Heart right ventricle (tissue), 16 donors: ENCODE results near the gene LAMC2. TPM values are rescaled to one million over a fixed set of nuclear protein-coding genes. Genes with fewer than 3 reads are reported as not detected.

Experiments
- ATAC-seq, 8 donors: fragments of 200-7000 bp; cut with Tn5 transposase; one replicate each; pipeline ENCODE4 v1.9.1; 2020; ENCODE audit warnings: mild to moderate bottlenecking in 8 of 8, moderate library complexity in 8 of 8, moderate number of reproducible peaks in 1 of 8
- DNase-seq, 2 donors: peaks; one replicate each; pipeline ENCODE4 v3.0.0-alpha.2; 2020
- H3K27ac ChIP-seq, 10 donors: fragments of 200-600 bp; sonication (generic) in 2 of 10; one replicate each; pipeline versions ENCODE4 v1.5.0 to v1.8.0; 2020 to 2022; ENCODE audit warnings: mild to moderate bottlenecking in 3 of 10
- H3K27me3 ChIP-seq, 7 donors: fragments of 200-600 bp; one replicate each; pipeline ENCODE4 v1.8.0; 2021 to 2022; ENCODE audit warnings: mild to moderate bottlenecking in 2 of 7
- H3K36me3 ChIP-seq, 9 donors: fragments of 200-600 bp; sonication (generic) in 1 of 9; one replicate each; pipeline versions ENCODE4 v1.5.0 to v1.8.0; 2020 to 2022; ENCODE audit warnings: mild to moderate bottlenecking in 2 of 9
- H3K4me1 ChIP-seq, 9 donors: fragments of 200-600 bp; sonication (generic) in 1 of 9; one replicate each; pipeline versions ENCODE4 v1.5.0 to v1.8.0; 2020 to 2022; ENCODE audit warnings: mild to moderate bottlenecking in 4 of 9
- H3K4me3 ChIP-seq, 10 donors: fragments of 200-600 bp; sonication (generic) in 2 of 10; one replicate each; pipeline versions ENCODE4 v1.5.0 to v1.8.0; 2020 to 2022; ENCODE audit warnings: mild to moderate bottlenecking in 7 of 10, moderate library complexity in 2 of 10
- H3K9me3 ChIP-seq, 11 donors: fragments of 200-600 bp in 10 of 11; sonication (generic) in 2 of 11; one replicate each; pipeline versions ENCODE4 v1.5.0 to v1.8.0; 2013 to 2022; ENCODE audit warnings: mild to moderate bottlenecking in 2 of 11, control low read depth in 1 of 11, moderate library complexity in 1 of 11
- WGBS, 2 donors: extraction: QIAGEN DNeasy Blood & Tissue Kit; methylation state at CpG; one replicate each; pipeline ENCODE4 v1.1.7; 2013; ENCODE audit warnings: inconsistent platforms in 1 of 2; 5-methylcytosine and 5-hydroxymethylcytosine counted together
- intact Hi-C, 10 donors: fragments of 100-400 bp; cut with DNase I; formaldehyde crosslinking; loops; one replicate each; pipeline versions ENCODE4 v1.11.1 to v1.14.2; 2022
- polyA plus RNA-seq, 2 donors: library from polyadenylated mRNA; stranded (reverse); fragments of 200-250 nt; gene quantifications; one replicate each; pipeline ENCODE4 v1.2.3, GENCODE V29; 2013
- total RNA-seq, 10 donors: library from RNA; stranded (reverse); fragmentation: NEBNext Ultra II Directional in 3 of 10; extraction: Animal tissue kit (Norgen Biotek cat#: 25700) in 3 of 10; gene quantifications; one replicate each; pipeline versions ENCODE4 v1.2.1 to v1.2.4, GENCODE V29; 2021 to 2023
- TF ChIP-seq, protein P1 (sequence below), 9 donors: fragments of 200-600 bp; sonication (generic) in 2 of 9; IDR thresholded peaks; one replicate each; pipeline versions ENCODE4 v1.5.0 to v1.8.0; 2021 to 2022; ENCODE audit warnings: antibody characterized with exemption in 9 of 9, mild to moderate bottlenecking in 5 of 9, moderate library complexity in 1 of 9
- donor health status: Arrhythmogenic right ventricular cardiomyopathy.
- donor health status: ischemic (EF 13 %, LVEDD 7.1; RV severe dilation, severe dysfunction).
- donor health status: healthy with polysubstance abuse.
- donor health status: DM: no; HTN: yes; CAD: no.
- donor health status: DM: no; HTN: no; CAD: no.
- donor health status: ischemic (EF 25% LVEDD 6.9; RV normal size, moderate dysfunction).
- donor health status: ischemic (EF 25% LVEDD 5.7; RV mildly dilated, moderate dysfunction).
- donor health status: healthy.
- donor health status: DM: yes; HTN: yes; CAD: no.
- donor health status: Ischemic cardiomyopathy.
- donor health status: ischemic (EF 35%, LVEDD 5.7; RV mildly dilated, moderate dysfunction).
- donor health status: nonischemic (EF 11% LVEDD 7.7; RV severe dilation, severe dysfunction).
- donor health status: DM: yes; HTN: yes; CAD: no.
- donor health status: PGD.
- donor health status: ischemic (EF 29% LVEDD 5.4; RV normal size, mild dysfunction).
- donor health status: nonischemic (EF 23%, LVEDD 6.1; RV moderate dilation, normal function).

LAMC2 gene
- total and polyA plus RNA-seq, 12 donors: 0.53 to 8.8 (median 1.6) TPM

DNA sequence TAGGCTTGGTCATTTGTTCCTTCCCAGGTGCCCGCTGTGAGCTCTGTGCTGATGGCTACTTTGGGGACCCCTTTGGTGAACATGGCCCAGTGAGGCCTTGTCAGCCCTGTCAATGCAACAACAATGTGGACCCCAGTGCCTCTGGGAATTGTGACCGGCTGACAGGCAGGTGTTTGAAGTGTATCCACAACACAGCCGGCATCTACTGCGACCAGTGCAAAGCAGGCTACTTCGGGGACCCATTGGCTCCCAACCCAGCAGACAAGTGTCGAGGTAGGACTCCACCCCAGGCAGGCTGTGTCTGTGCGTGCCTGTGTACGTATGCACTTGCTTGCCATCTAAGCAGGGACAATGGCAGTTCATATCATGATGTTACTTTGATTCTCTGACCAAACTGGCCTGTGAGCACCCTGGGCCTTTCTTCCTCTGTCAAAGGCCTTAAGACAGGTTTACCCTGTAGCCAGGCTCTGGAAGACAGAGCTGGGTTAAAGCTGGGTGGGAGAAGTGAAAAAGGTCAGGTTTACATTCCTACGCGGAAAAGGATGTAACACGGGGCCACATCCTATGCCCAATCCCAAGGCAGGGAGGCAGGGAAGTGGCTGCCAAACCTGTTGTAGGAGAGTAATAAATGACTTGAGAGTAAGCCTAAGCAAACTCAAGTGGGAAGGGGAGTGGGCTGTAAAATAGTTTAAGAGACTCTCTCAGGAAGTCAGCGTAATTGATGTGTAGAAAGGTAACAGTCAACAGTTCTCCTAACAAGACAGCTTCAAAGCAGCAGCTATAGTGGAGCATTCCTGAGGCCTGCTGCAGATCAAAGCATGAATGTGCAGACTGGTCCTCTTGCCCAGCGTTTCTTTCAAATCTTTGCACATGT, 42.5 kb downstream of the LAMC2 start:
- TF ChIP-seq, protein P1, sequence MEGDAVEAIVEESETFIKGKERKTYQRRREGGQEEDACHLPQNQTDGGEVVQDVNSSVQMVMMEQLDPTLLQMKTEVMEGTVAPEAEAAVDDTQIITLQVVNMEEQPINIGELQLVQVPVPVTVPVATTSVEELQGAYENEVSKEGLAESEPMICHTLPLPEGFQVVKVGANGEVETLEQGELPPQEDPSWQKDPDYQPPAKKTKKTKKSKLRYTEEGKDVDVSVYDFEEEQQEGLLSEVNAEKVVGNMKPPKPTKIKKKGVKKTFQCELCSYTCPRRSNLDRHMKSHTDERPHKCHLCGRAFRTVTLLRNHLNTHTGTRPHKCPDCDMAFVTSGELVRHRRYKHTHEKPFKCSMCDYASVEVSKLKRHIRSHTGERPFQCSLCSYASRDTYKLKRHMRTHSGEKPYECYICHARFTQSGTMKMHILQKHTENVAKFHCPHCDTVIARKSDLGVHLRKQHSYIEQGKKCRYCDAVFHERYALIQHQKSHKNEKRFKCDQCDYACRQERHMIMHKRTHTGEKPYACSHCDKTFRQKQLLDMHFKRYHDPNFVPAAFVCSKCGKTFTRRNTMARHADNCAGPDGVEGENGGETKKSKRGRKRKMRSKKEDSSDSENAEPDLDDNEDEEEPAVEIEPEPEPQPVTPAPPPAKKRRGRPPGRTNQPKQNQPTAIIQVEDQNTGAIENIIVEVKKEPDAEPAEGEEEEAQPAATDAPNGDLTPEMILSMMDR (IDR thresholded peaks at IDR 0.05): peak in 2 of 9 donors; percentile 1 to 13
- no peaks in the 10 kb centered on the region for H3K9me3 ChIP-seq
- ATAC-seq (peak in 2 of 8 donors; percentile 8), DNase-seq (no peak)
- no peak overlapping the region for H3K27ac ChIP-seq
- 88 to 95% methylated on average over 13 of the region's 13 CpGs for WGBS, 2 donors
- H3K27me3 ChIP-seq: no peaks in the 10 kb centered on the region
- no peaks in the 10 kb centered on the region for H3K36me3 ChIP-seq
- H3K4me1 ChIP-seq: peaks cover 0 to 10% (median 0%) of the 10 kb centered on the region in 9 donors
- intact Hi-C loops: loop anchor here (2.0 to 10.0 kb wide), 8 partner anchors 46 to 266 kb away; partner anchors contain the start of gene LAMC1 (in 1 of the 10)
- H3K4me3 ChIP-seq: no peak overlapping the region

DNA sequence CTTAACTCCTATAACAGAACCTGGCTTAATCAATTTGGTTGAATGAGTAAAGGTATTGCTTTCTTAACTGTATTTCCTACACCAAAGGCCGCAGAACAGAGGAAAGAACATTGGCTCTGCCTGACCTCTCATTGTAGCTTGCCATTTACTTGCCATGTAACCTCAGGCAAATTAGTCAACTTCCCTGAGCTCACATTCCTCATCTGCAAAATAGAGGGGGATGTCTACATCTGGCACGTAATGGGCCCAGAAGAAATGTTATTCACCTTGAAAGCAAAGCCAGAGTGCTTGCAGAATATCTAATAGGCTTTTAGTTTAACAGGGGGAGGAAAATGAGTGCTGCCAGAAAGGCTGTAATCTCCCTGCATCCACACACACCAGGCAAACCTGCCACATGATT, 44.3 kb downstream of the LAMC2 start:
- intact Hi-C loops: loop anchor here in 5 of 10 donors (2.0 to 10.0 kb wide), 4 partner anchors 86 to 268 kb away; partner anchors contain the start of gene LAMC1 (in 4 of the 5)
- Histone ChIP-seq H3K9me3 (no peaks in the 10 kb centered on the region), H3K4me1 (peaks cover 0 to 25% (median 9%) of the 10 kb centered on the region in 9 donors), H3K36me3 (no peaks in the 10 kb centered on the region), H3K4me3 (no peak overlapping the region), H3K27ac (no peak overlapping the region), H3K27me3 (no peaks in the 10 kb centered on the region)
- 97% methylated on average over 2 of the region's 2 CpGs for WGBS, 2 donors
- ATAC-seq (no peak), DNase-seq (no peak)
- TF ChIP-seq, protein P1 (IDR thresholded peaks at IDR 0.05): no peak

DNA sequence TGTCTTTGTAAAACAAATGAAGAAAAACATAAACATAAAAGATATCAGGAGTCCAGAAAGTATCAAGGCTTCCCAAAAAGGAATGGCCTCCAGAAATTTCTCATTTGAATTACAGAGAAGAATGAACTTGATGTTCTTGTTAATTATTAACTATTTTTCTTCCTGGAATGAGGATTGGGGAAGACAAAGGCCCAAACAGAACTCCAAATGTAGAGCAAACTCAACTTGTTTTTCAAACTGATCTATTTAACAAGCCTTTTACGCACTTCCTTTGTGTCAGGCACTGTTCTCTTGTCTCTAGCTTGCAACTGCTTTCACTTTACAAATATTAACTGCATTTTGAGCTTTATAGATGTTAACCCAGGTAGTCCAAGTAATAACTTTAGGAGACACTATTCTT, 45.5 kb downstream of the LAMC2 start:
- no peak for DNase-seq

DNA sequence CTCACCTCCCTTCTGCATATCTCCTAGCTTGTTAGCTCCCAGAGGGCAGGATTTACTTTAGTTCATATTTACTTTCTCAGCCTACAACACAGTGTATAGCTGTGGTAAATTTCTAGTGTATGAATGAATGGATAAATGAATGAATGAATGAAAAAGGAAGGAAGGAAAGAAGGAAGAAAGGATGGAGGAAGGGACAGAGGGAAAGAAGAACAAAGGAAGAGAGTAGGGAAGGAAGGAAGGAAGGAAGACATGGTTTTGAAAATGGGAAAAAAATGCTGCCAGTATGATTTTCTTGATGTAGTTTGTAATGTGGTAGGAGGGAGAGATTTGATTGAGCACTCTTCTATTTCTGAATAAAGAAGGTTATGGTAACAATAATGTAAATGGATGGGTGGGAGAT, 47.0 kb downstream of the LAMC2 start:
- no peak overlapping the region for H3K4me3 ChIP-seq
- H3K9me3 ChIP-seq: no peaks in the 10 kb centered on the region
- no peak overlapping the region for H3K27ac ChIP-seq
- H3K27me3 ChIP-seq: no peaks in the 10 kb centered on the region
- ATAC-seq (no peak), DNase-seq (no peak)
- peaks cover 0 to 24% (median 9%) of the 10 kb centered on the region in 9 donors for H3K4me1 ChIP-seq
- TF ChIP-seq, protein P1 (IDR thresholded peaks at IDR 0.05): no peak
- H3K36me3 ChIP-seq: no peaks in the 10 kb centered on the region
- intact Hi-C loops: loop anchor here in 4 of 10 donors (5.0 to 10.0 kb wide), 3 partner anchors 88 to 211 kb away; partner anchors contain the start of gene LAMC1 (in 4 of the 4)

More for the DNA sequence above, 45.5 kb downstream of the LAMC2 start:
- H3K9me3 ChIP-seq: no peaks in the 10 kb centered on the region
- intact Hi-C loops: loop anchor here in 5 of 10 donors (2.0 to 10.0 kb wide), 4 partner anchors 87 to 269 kb away; partner anchors contain the start of gene LAMC1 (in 4 of the 5)
- TF ChIP-seq, protein P1 (IDR thresholded peaks at IDR 0.05): no peak
- WGBS, 2 donors: 93 to 98% methylated on average over 1 of the region's 1 CpG
- H3K4me1 ChIP-seq: peaks cover 0 to 28% (median 9%) of the 10 kb centered on the region in 9 donors
- H3K27me3 ChIP-seq: no peaks in the 10 kb centered on the region
- no peak overlapping the region for H3K27ac ChIP-seq
- ATAC-seq: no peak
- no peak overlapping the region for H3K4me3 ChIP-seq
- H3K36me3 ChIP-seq: no peaks in the 10 kb centered on the region
